Osteoblast (primary cell): Measurements from ENCODE around the gene TOP3A. TPM values are rescaled to one million over a fixed set of nuclear protein-coding genes. Genes with fewer than 3 reads are reported as not detected.

Experiments used
- DNase-seq: peaks from one replicate; pipeline ENCODE4 v3.0.0; 2011; ENCODE audit warnings: low spot score, mixed read lengths; ENCODE audit not compliant: insufficient read length; ENCODE audit errors: missing footprints
- H2AFZ ChIP-seq: 2 replicates; pipeline ENCODE4 v1.6.0; 2011; ENCODE audit warnings: mild to moderate bottlenecking, low read length
- H3K27ac ChIP-seq: 2 replicates; pipeline ENCODE4 v1.5.1; 2011; ENCODE audit warnings: mild to moderate bottlenecking, low read depth, low read length, moderate library complexity
- H3K27me3 ChIP-seq: 2 replicates; pipeline ENCODE4 v1.6.0; 2012; ENCODE audit warnings: mild to moderate bottlenecking, control low read depth, inconsistent platforms, low read length, moderate library complexity; ENCODE audit not compliant: insufficient read depth
- H3K36me3 ChIP-seq: 2 replicates; pipeline ENCODE4 v1.5.1; 2011; ENCODE audit warnings: mild to moderate bottlenecking, low read length, control low read depth, moderate library complexity; ENCODE audit not compliant: insufficient read depth
- H3K4me1 ChIP-seq: 2 replicates; pipeline ENCODE4 v1.5.1; 2011; ENCODE audit warnings: mild to moderate bottlenecking, low read length, control low read depth, moderate library complexity; ENCODE audit not compliant: insufficient read depth
- H3K4me2 ChIP-seq: 2 replicates; pipeline ENCODE4 v1.6.0; 2011; ENCODE audit warnings: mild to moderate bottlenecking, low read length; ENCODE audit not compliant: insufficient read depth
- H3K4me3 ChIP-seq: fragments of 200-600 bp; sonication (generic); 3 replicates; pipeline ENCODE4 v1.5.1; 2012; ENCODE audit warnings: mild to moderate bottlenecking, low read length, inconsistent platforms; ENCODE audit not compliant: insufficient read depth
- H3K79me2 ChIP-seq: 2 replicates; pipeline ENCODE4 v1.6.0; 2012; ENCODE audit warnings: mild to moderate bottlenecking, low read length, control low read depth, inconsistent platforms; ENCODE audit not compliant: insufficient read depth
- H3K9me3 ChIP-seq: 2 replicates; pipeline ENCODE4 v1.5.1; 2011; ENCODE audit warnings: low read depth, low read length, control low read depth
- H4K20me1 ChIP-seq: 2 replicates; pipeline ENCODE4 v1.6.0; 2012; ENCODE audit warnings: mild to moderate bottlenecking, low read length, control low read depth; ENCODE audit not compliant: insufficient read depth
- CTCF ChIP-seq: IDR thresholded peaks from 2 replicates; pipeline ENCODE4 v1.5.1; 2011; ENCODE audit warnings: mild to moderate bottlenecking, low read depth, low read length, moderate library complexity; ENCODE audit errors: extremely low read depth
- total RNA-seq: library from RNA; depleted of rRNA; stranded (reverse); fragments of >200 nt; gene quantifications from 2 replicates; pipeline ENCODE4 v1.2.3, GENCODE V29; 2012

TOP3A gene
- total RNA-seq, 1 donor = 36.2 TPM

DNA sequence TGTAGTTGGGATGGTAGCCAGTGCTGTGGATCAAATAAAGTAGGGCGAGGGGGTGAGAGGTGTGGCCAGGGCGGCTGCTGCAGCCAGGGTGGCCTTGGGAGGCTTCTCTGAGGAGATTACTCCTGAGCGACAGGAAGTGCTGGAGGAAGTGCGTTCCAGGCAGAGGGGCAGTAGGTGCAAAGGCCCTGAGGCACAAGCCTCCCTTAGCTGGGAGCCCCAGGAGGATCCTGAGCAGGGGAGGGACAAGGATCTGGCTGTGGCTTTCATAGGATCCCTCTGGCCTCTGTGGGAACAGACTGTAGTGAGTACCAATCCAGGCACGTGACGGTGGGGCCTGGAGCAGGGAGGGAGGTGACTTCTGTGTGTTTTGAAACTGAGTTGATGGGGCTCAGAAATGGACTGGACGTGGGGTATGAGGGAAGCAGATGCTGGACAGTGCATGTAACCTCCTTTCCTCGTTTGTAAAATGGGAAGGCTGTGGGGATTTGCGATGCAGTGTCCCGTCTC, 86.6 kb downstream of the TOP3A start:
- DNase-seq = peak; percentile 85
- TF ChIP-seq CTCF = no peak
- peaks cover 5% of the 10 kb centered on the region for H3K36me3 ChIP-seq
- H3K4me2 ChIP-seq = no peak overlapping the region
- H3K79me2 ChIP-seq = peaks cover 72% of the 10 kb centered on the region
- peaks cover 60% of the 10 kb centered on the region for H4K20me1 ChIP-seq
- no peaks in the 10 kb centered on the region for H3K9me3 ChIP-seq
- H3K4me3 ChIP-seq = no peak overlapping the region
- no peak overlapping the region for H2AFZ ChIP-seq
- no peak overlapping the region for H3K27ac ChIP-seq
- peaks cover 24% of the 10 kb centered on the region for H3K4me1 ChIP-seq
- no peaks in the 10 kb centered on the region for H3K27me3 ChIP-seq

DNA sequence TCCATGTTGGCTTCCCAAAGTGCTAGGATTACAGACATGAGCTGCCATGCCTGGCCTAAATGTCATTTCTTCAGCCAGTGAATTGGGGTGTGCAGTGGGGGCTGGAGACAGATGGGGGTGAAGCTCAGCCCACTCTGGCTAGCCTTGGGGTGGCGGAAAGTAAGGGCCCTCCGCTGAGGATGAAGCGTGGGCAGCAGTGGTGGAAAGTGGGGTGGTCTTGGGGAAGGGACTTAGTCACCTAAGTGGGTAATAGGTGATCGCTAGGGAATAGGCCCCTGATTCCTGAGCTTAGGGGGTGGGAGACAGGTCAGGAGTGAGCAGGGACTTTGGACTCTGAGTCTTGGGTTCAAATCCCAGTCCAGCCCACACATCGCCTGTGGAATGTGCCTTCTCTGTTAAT, 87.2 kb downstream of the TOP3A start:
- peak; percentile 53 for DNase-seq
- TF ChIP-seq CTCF = no peak
- Histone ChIP-seq H4K20me1 (peaks cover 54% of the 10 kb centered on the region), H3K4me1 (peaks cover 24% of the 10 kb centered on the region), H3K27ac (no peak overlapping the region), H3K27me3 (no peaks in the 10 kb centered on the region), H2AFZ (no peak overlapping the region), H3K79me2 (peaks cover 67% of the 10 kb centered on the region), H3K36me3 (peaks cover under 1% of the 10 kb centered on the region), H3K4me3 (no peak overlapping the region), H3K4me2 (no peak overlapping the region), H3K9me3 (no peaks in the 10 kb centered on the region)

GRCh38 chr17:18226284-18226945, 88.4 kb downstream of the TOP3A start:
- Histone ChIP-seq H3K4me3 (peak overlapping the region; percentile 95), H3K9me3 (no peaks in the 10 kb centered on the region), H3K4me2 (peak overlapping the region; percentile 96), H3K4me1 (peaks cover 25% of the 10 kb centered on the region), H3K79me2 (peaks cover 57% of the 10 kb centered on the region), H3K36me3 (no peaks in the 10 kb centered on the region), H3K27me3 (no peaks in the 10 kb centered on the region), H4K20me1 (peaks cover 48% of the 10 kb centered on the region), H3K27ac (peak overlapping the region; percentile 74), H2AFZ (peak overlapping the region; percentile 78)
- TF ChIP-seq CTCF = no peak
- DNase-seq = peak; percentile 93

DNA sequence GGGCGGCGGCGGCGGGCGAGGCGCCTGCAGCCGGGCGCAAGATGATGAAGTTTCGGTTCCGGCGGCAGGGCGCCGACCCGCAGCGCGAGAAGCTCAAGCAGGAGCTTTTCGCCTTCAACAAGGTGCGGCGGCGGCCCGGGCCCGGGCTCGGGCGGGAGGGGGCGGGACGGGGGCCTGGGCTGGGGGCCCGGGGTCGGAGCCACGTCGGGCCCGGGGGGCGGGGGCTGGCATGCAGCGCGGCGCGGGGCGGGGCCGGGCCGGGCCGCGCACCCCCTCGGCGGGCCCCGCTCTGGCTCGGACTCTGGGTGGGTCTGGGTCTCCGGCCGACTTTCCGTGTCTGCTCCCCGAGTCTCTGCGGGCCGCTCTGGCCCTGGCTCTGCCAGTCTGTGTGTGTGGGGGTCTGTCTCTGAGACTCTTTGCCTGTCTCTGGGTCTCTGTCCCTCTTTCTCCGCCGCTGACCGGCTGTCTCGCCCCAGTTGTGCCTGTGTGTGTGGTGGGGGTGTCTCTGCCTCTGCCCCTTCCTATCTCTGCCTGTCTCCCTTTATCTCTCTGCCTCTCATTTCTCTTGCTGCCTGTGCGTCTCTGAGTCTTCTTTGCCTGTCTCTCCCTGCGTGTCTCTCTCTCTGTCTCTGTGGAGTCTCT, 89.0 kb downstream of the TOP3A start:
- DNase-seq = peak; percentile 92
- Histone ChIP-seq H3K36me3 (no peaks in the 10 kb centered on the region), H3K79me2 (peaks cover 50% of the 10 kb centered on the region), H3K4me2 (peak overlapping the region; percentile 96), H2AFZ (peak overlapping the region; percentile 78), H3K4me1 (peaks cover 32% of the 10 kb centered on the region), H3K9me3 (no peaks in the 10 kb centered on the region), H3K27me3 (no peaks in the 10 kb centered on the region), H4K20me1 (peaks cover 41% of the 10 kb centered on the region), H3K4me3 (peak overlapping the region; percentile 95), H3K27ac (peak overlapping the region; percentile 74)
- TF ChIP-seq CTCF = no peak
